GM12874 (cell line): Measurements from ENCODE around the gene RGL3.

Experiments used
- CTCF ChIP-seq: IDR thresholded peaks from 2 replicates; pipeline ENCODE4 v1.5.1; 2011; ENCODE audit warnings: low read depth, mild to moderate bottlenecking, control low read depth, low read length, moderate library complexity; ENCODE audit not compliant: insufficient read depth

RGL3 gene

GRCh38 chr19:11458236-11458900 lies 39.3 kb upstream of the RGL3 start:
- no peak for TF ChIP-seq CTCF

GRCh38 chr19:11457831-11458230 lies 38.7 kb upstream of the RGL3 start:
- no peak for TF ChIP-seq CTCF

GRCh38 chr19:11457115-11457514 lies 38.0 kb upstream of the RGL3 start:
- TF ChIP-seq CTCF = no peak

- TF ChIP-seq CTCF = no peak
Measured at GRCh38 chr19:11456659-11457058, 37.5 kb upstream of the RGL3 start.

- peak; percentile 57 for TF ChIP-seq CTCF
Measured at GRCh38 chr19:11453468-11454341, 34.6 kb upstream of the RGL3 start.

GRCh38 chr19:11452620-11453310 lies 33.7 kb upstream of the RGL3 start:
- TF ChIP-seq CTCF = no peak

GRCh38 chr19:11451871-11452619 lies 32.9 kb upstream of the RGL3 start:
- no peak for TF ChIP-seq CTCF
